KMS-11 (cell line): ENCODE data around the gene UCP3.

Experiments used
- H2AFZ ChIP-seq: fragments of 200-600 bp; sonication (generic); 2 replicates; pipeline ENCODE4 v1.6.1; 2016; ENCODE audit warnings: antibody characterized with exemption, mixed run types, low read depth
- H3K27ac ChIP-seq: fragments of 200-600 bp; sonication (generic); 2 replicates; pipeline ENCODE4 v1.6.1; 2016; ENCODE audit warnings: mild to moderate bottlenecking, mixed run types
- H3K27me3 ChIP-seq: fragments of 200-600 bp; sonication (generic); 2 replicates; pipeline ENCODE4 v1.6.1; 2017; ENCODE audit warnings: mild to moderate bottlenecking, low read depth, mixed run types, moderate library complexity; ENCODE audit not compliant: insufficient read depth
- H3K36me3 ChIP-seq: fragments of 200-600 bp; sonication (generic); 2 replicates; pipeline ENCODE4 v1.6.1; 2017; ENCODE audit warnings: mild to moderate bottlenecking, mixed run types; ENCODE audit not compliant: insufficient read depth
- H3K4me1 ChIP-seq: fragments of 200-600 bp; sonication (generic); 2 replicates; pipeline ENCODE4 v1.6.1; 2016; ENCODE audit warnings: mild to moderate bottlenecking, low read depth, mixed run types; ENCODE audit not compliant: poor library complexity, severe bottlenecking
- H3K4me2 ChIP-seq: fragments of 200-600 bp; sonication (generic); 2 replicates; pipeline ENCODE4 v1.7.0; 2016; ENCODE audit warnings: mild to moderate bottlenecking, mixed run types
- H3K4me3 ChIP-seq: fragments of 200-600 bp; sonication (generic); IDR thresholded peaks from 2 replicates; pipeline ENCODE4 v1.6.1; 2017; ENCODE audit warnings: low read depth, low read length, mixed read lengths; ENCODE audit not compliant: insufficient read depth
- H3K79me2 ChIP-seq: fragments of 200-600 bp; sonication (generic); 2 replicates; pipeline ENCODE4 v1.6.1; 2016; ENCODE audit warnings: low read depth, mixed run types; ENCODE audit not compliant: insufficient read depth
- H3K9ac ChIP-seq: fragments of 200-600 bp; sonication (generic); 2 replicates; pipeline ENCODE4 v1.6.1; 2016; ENCODE audit warnings: mild to moderate bottlenecking, mixed run types
- H4K20me1 ChIP-seq: fragments of 200-600 bp; sonication (generic); 2 replicates; pipeline ENCODE4 v1.6.1; 2016; ENCODE audit warnings: mild to moderate bottlenecking, mixed run types; ENCODE audit not compliant: insufficient read depth
- TF ChIP-seq, protein P1 (sequence below): fragments of 200-600 bp; sonication (generic); conservative IDR thresholded peaks from 2 replicates; pipeline ENCODE4 v1.6.1; 2017; ENCODE audit warnings: low read depth, mild to moderate bottlenecking, antibody characterized with exemption, low read length, moderate library complexity, mixed read lengths

Gene UCP3

DNA sequence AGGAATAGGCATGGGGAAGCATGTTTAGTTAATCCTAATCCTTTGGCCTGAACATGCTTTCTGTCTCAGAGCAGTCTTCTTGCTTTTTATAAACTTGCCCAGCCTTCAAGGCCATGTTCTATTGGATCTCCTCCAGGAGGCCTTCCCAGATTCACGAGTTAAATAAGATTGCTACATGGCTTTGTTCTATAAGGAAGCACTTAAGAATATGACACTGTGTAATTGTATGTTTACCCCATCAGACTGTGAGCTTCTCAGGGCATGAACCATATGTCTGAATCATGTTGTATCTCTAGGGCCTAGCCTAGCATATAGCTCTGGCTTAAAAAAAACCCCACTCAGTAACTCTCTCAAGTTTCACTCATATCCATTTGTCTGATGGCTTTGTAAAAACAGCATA is 26.4 kb upstream of the UCP3 start:
- Histone ChIP-seq H4K20me1 (no peaks in the 10 kb centered on the region), H3K27ac (no peak overlapping the region), H2AFZ (no peak overlapping the region), H3K36me3 (no peaks in the 10 kb centered on the region), H3K4me2 (no peak overlapping the region), H3K4me1 (peaks cover 5% of the 10 kb centered on the region), H3K4me3 (no peak overlapping the region), H3K27me3 (no peaks in the 10 kb centered on the region), H3K79me2 (no peaks in the 10 kb centered on the region), H3K9ac (no peak overlapping the region)
- TF ChIP-seq, protein P1, sequence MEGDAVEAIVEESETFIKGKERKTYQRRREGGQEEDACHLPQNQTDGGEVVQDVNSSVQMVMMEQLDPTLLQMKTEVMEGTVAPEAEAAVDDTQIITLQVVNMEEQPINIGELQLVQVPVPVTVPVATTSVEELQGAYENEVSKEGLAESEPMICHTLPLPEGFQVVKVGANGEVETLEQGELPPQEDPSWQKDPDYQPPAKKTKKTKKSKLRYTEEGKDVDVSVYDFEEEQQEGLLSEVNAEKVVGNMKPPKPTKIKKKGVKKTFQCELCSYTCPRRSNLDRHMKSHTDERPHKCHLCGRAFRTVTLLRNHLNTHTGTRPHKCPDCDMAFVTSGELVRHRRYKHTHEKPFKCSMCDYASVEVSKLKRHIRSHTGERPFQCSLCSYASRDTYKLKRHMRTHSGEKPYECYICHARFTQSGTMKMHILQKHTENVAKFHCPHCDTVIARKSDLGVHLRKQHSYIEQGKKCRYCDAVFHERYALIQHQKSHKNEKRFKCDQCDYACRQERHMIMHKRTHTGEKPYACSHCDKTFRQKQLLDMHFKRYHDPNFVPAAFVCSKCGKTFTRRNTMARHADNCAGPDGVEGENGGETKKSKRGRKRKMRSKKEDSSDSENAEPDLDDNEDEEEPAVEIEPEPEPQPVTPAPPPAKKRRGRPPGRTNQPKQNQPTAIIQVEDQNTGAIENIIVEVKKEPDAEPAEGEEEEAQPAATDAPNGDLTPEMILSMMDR, result no peak

DNA sequence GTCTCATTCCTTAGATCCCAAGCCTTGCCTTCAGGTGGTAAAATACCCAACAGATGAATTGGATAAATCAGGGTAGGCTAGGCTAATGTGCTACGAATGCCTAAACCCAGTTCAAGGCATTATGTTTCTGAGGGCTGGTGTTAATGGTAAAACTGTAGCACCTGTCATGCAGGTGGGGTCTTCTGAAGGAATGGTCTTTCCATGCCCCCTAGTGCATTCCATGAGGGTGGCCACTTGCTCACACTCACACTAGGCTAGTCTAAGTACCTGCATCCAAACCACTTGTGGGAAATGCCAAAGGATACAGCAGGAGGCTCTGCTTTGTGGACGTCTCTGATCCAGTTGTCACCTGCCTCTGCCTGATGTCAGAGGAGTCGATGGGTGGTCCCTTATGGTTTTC is 24.2 kb upstream of the UCP3 start:
- H2AFZ ChIP-seq, result no peak overlapping the region
- no peaks in the 10 kb centered on the region for H3K27me3 ChIP-seq
- TF ChIP-seq, protein P1, result no peak
- no peaks in the 10 kb centered on the region for H3K36me3 ChIP-seq
- H3K4me3 ChIP-seq, result no peak overlapping the region
- no peaks in the 10 kb centered on the region for H3K79me2 ChIP-seq
- no peak overlapping the region for H3K4me2 ChIP-seq
- H3K9ac ChIP-seq, result no peak overlapping the region
- no peak overlapping the region for H3K27ac ChIP-seq
- no peaks in the 10 kb centered on the region for H4K20me1 ChIP-seq
- peaks cover 5% of the 10 kb centered on the region for H3K4me1 ChIP-seq

DNA sequence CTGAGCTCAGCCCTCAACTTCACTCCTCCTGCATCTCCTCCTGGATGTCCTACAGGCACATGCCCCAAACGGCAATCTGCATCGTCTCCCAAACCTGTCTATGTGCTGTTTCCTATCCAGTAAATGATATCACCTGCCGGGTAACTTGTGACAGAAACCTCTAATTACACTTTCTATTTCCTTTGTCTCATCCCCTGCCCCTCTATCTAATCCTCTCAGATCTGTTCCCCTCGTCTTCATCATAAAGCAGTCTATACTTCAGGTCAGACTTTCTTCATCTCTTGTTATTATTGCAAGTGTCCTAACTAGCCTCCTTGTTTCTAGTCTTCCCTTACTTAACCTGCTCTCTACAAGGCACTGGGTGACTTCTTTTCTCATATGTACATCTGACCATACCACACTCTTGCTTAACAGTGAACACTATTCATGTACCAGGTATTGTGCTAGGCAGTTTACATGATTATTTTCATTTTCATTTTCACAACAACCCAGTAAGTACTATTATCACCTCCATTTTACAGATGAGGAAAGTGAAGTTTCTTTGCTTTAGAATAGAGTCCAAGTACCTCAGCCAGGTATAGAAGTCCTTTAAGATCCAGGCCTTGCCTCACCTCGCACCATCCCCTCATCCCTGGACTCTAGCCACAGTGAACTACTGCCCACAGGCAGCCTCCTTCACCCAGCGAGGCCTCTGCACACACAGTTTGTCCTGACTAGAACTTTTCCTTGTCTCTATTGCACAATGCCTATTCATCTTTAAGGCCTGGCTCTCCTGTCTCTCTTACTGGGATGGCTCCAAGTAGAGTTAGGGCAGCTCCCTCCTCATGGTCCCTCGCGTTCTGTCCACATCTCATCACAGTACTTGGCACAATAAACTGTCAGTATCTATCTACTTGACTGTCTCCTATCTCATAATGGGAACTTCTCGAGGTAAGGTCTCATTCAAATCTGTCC is 22.1 kb upstream of the UCP3 start:
- H3K4me3 ChIP-seq, result no peak overlapping the region
- H3K27ac ChIP-seq, result no peak overlapping the region
- no peaks in the 10 kb centered on the region for H3K27me3 ChIP-seq
- TF ChIP-seq, protein P1, result no peak
- no peak overlapping the region for H3K9ac ChIP-seq
- H2AFZ ChIP-seq, result no peak overlapping the region
- no peaks in the 10 kb centered on the region for H3K79me2 ChIP-seq
- H3K4me2 ChIP-seq, result no peak overlapping the region
- H3K36me3 ChIP-seq, result no peaks in the 10 kb centered on the region
- H3K4me1 ChIP-seq, result peaks cover 5% of the 10 kb centered on the region
- H4K20me1 ChIP-seq, result no peaks in the 10 kb centered on the region

DNA sequence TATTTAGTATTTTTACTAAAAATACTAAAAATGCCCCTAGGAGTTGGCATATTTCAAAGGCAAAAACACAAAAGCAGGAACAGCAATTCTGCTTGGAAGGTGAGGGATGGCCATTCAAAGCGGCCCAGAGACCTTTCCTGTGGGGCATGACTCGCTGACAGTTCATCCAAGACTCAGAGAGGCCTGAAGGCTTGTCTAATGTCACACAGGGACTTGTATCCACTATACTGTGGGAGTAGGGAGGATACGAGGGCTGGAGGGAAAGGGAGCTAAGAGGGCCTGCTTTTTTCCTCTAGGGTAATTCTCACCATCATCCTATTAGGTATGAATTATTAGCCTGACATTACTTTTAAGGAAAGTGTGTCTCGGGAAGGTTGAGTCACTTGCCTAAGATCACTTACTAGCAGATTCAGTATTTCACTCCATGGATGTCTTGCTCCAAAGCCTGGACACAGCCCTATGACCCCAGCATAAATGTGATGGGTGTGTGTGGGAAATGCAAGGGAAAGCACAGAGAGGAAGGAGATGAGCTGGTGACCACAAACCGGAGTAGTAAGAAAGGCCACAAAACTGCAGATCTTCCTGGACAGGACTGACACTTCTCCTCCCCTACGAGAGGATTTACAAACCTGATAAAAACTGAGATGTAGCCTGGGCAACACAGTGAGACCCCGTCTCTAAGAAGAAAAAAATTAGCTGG is 16.7 kb upstream of the UCP3 start:
- H3K9ac ChIP-seq, result no peak overlapping the region
- H4K20me1 ChIP-seq, result no peaks in the 10 kb centered on the region
- no peaks in the 10 kb centered on the region for H3K36me3 ChIP-seq
- TF ChIP-seq, protein P1, result no peak
- H3K4me3 ChIP-seq, result no peak overlapping the region
- no peak overlapping the region for H3K27ac ChIP-seq
- no peak overlapping the region for H2AFZ ChIP-seq
- H3K79me2 ChIP-seq, result no peaks in the 10 kb centered on the region
- no peaks in the 10 kb centered on the region for H3K4me1 ChIP-seq
- H3K27me3 ChIP-seq, result no peaks in the 10 kb centered on the region
- no peak overlapping the region for H3K4me2 ChIP-seq
